ENCODE data around the gene PSMB11. TPM values are rescaled to one million over a fixed set of nuclear protein-coding genes. Genes with fewer than 3 reads are reported as not detected.

PSMB11 gene
- total RNA-seq, 1 donor from 2014 or later = not detected

GRCh38 chr14:23066855-23067744, 25.1 kb downstream of the PSMB11 start:
- Histone ChIP-seq H3K9me3 (no peaks in the 10 kb centered on the region), H3K27ac (no peak overlapping the region), H3K4me1 (peaks cover 51% of the 10 kb centered on the region), H3K4me3 (no peak overlapping the region), H3K27me3 (no peaks in the 10 kb centered on the region), H3K36me3 (peaks cover 0 to 63% of the 10 kb centered on the region in 2 donors)
- intact Hi-C loops (cut with DNase I) = no loop called here
- TF ChIP-seq POLR2AphosphoS5 (IDR thresholded peaks at IDR 0.05; ENCODE audit: insufficient read depth in 1 of 2, low read depth in 1 of 2) (no peak), CTCF (IDR thresholded peaks at IDR 0.05) (no peak), POLR2A (IDR thresholded peaks at IDR 0.05) (no peak)
- peak in 1 of 2 donors; percentile 52 for DNase-seq (ENCODE audit: extremely low spot score in 2 of 2)

- Histone ChIP-seq H3K27me3 (no peaks in the 10 kb centered on the region), H3K27ac (no peak overlapping the region), H3K4me3 (no peak overlapping the region), H3K4me1 (peaks cover 54% of the 10 kb centered on the region), H3K9me3 (no peaks in the 10 kb centered on the region), H3K36me3 (peaks cover 0 to 63% of the 10 kb centered on the region in 2 donors)
- DNase-seq (ENCODE audit: extremely low spot score in 2 of 2) = peak; percentile 85 to 87
- TF ChIP-seq POLR2A (IDR thresholded peaks at IDR 0.05) (no peak), POLR2AphosphoS5 (IDR thresholded peaks at IDR 0.05; ENCODE audit: insufficient read depth in 1 of 2, low read depth in 1 of 2) (no peak), CTCF (IDR thresholded peaks at IDR 0.05) (no peak)
- intact Hi-C loops (cut with DNase I) = no loop called here
Measured at GRCh38 chr14:23067847-23068788, 26.1 kb downstream of the PSMB11 start.

- Histone ChIP-seq H3K9me3 (no peaks in the 10 kb centered on the region), H3K4me1 (peaks cover 58% of the 10 kb centered on the region), H3K27me3 (no peaks in the 10 kb centered on the region), H3K36me3 (peaks cover 0 to 62% of the 10 kb centered on the region in 2 donors), H3K27ac (peak overlapping the region; percentile 90), H3K4me3 (no peak overlapping the region)
- TF ChIP-seq POLR2AphosphoS5 (IDR thresholded peaks at IDR 0.05; ENCODE audit: insufficient read depth in 1 of 2, low read depth in 1 of 2) = peak in 1 of 2 donors; percentile 64
- TF ChIP-seq CTCF (IDR thresholded peaks at IDR 0.05) = peak; percentile 94 to 98 (median 97)
- TF ChIP-seq POLR2A (IDR thresholded peaks at IDR 0.05) = no peak
- intact Hi-C loops (cut with DNase I) = no loop called here
- peak in 1 of 2 donors; percentile 88 for DNase-seq (ENCODE audit: extremely low spot score in 2 of 2)
Measured at GRCh38 chr14:23068789-23069412, 26.9 kb downstream of the PSMB11 start.

- Histone ChIP-seq H3K27me3 (no peaks in the 10 kb centered on the region), H3K36me3 (peaks cover 0 to 62% of the 10 kb centered on the region in 2 donors), H3K27ac (peak overlapping the region; percentile 90), H3K4me3 (no peak overlapping the region), H3K9me3 (no peaks in the 10 kb centered on the region), H3K4me1 (peaks cover 58% of the 10 kb centered on the region)
- intact Hi-C loops (cut with DNase I) = no loop called here
- peak in 1 of 2 donors; percentile 85 for DNase-seq (ENCODE audit: extremely low spot score in 2 of 2)
- no peak for TF ChIP-seq CTCF (IDR thresholded peaks at IDR 0.05)
- no peak for TF ChIP-seq POLR2A (IDR thresholded peaks at IDR 0.05)
- no peak for TF ChIP-seq POLR2AphosphoS5 (IDR thresholded peaks at IDR 0.05; ENCODE audit: insufficient read depth in 1 of 2, low read depth in 1 of 2)
Measured at GRCh38 chr14:23069413-23069806, 27.4 kb downstream of the PSMB11 start.
